GM12874 (cell line): Measurements from ENCODE around the gene DLG5.

Experiments
- TF ChIP-seq, protein P1 (sequence below): IDR thresholded peaks from 2 replicates; pipeline ENCODE4 v1.5.1; 2011; ENCODE audit warnings: low read depth, mild to moderate bottlenecking, control low read depth, low read length, moderate library complexity; ENCODE audit not compliant: insufficient read depth

The DLG5 gene

DNA sequence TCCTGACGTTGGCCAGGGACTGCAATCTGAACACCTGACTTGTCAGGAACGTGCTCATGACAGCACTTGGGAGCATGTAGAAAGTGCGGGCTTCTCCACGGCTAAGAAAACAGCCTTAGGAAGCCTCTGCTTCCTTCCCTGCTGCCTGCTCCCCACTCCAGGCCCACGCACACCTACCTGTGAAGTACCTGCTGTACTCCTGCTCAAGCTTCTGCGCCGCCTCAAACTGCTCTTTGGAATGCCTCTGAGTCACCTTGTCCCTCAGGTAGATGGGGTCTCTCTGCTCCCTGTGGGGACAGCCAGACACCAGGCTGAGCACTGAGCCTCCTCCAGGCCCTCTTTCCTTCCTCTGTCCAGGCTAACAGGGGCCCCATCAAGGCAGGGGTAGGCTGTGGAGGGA is 132.7 kb downstream of the DLG5 start:
- TF ChIP-seq, protein P1, sequence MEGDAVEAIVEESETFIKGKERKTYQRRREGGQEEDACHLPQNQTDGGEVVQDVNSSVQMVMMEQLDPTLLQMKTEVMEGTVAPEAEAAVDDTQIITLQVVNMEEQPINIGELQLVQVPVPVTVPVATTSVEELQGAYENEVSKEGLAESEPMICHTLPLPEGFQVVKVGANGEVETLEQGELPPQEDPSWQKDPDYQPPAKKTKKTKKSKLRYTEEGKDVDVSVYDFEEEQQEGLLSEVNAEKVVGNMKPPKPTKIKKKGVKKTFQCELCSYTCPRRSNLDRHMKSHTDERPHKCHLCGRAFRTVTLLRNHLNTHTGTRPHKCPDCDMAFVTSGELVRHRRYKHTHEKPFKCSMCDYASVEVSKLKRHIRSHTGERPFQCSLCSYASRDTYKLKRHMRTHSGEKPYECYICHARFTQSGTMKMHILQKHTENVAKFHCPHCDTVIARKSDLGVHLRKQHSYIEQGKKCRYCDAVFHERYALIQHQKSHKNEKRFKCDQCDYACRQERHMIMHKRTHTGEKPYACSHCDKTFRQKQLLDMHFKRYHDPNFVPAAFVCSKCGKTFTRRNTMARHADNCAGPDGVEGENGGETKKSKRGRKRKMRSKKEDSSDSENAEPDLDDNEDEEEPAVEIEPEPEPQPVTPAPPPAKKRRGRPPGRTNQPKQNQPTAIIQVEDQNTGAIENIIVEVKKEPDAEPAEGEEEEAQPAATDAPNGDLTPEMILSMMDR: no peak

- TF ChIP-seq, protein P1: no peak
Measured at GRCh38 chr10:77792155-77792554, 134.4 kb downstream of the DLG5 start.

- TF ChIP-seq, protein P1: no peak
Measured at GRCh38 chr10:77791506-77791905, 135.0 kb downstream of the DLG5 start.

GRCh38 chr10:77789861-77790260 is 136.7 kb downstream of the DLG5 start:
- TF ChIP-seq, protein P1: no peak

DNA sequence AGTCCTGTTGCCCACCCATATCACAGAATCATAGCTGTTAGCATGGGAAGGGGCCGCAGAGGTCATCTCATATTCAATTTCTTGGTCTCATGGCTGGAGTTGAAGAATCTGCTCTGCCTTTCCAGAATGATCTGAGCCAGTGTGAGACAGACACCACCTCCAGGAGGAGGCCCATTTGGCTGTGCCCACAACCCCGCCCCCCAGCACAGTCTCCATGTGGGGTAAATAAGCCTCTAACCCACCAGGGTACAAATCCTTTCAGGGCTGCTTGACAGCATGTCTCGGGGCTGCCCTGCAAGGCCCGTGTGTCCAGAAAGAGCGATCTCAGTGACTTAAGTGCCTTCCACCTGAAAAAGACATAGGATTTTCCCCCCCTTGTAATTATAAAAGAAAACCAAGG is 137.5 kb downstream of the DLG5 start:
- TF ChIP-seq, protein P1: no peak

GRCh38 chr10:77788496-77789010 is 138.0 kb downstream of the DLG5 start:
- TF ChIP-seq, protein P1: no peak

DNA sequence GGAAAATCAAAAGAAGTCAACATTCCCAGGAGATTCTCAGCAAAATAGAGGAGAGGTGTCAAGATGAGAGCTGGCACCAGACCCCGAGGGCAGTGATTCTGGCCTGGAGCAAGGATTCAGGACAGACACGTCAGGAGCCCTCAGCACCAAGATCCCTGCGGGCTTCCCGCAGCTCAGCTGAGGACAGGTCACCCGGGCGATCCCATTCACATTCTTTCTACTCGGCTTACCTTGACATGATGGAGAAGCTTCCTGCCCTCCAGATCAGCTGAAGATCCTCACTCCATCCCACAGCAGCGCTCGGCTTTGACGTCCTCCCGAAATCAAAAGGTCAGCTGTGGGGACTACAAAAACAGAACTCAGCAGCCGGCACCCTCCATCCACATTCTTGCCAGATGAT is 139.1 kb downstream of the DLG5 start:
- TF ChIP-seq, protein P1: no peak

DNA sequence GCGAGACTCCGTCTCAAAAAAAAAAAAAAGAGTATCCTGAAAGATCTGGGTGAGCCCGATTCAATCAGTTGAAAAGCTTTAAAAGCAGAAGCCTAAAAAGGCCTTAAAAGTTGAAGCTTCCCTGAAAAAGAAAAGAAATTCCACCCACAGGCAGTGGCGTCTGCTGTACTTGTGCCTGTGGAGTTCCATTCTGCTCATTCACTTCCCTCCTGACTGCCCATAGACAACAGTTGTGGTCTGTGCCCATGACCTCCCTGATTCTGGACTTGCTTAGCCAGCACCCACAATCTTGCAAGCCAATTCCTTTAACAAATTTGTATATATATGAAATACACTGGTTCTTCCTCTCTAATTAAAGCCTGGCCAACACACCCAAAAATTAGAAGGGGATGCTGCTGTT is 141.7 kb downstream of the DLG5 start:
- TF ChIP-seq, protein P1: no peak
